SK-N-SH treated with all-trans-retinoic acid at 6 μM for 48 hours (cell line): ENCODE data around the gene ALKBH5.

Experiments used
- ATAC-seq: fragments of 200-7000 bp; cut with Tn5 transposase; 3 replicates; pipeline ENCODE4 v1.9.1; 2020; ENCODE audit warnings: mild to moderate bottlenecking, moderate library complexity
- ARNTL ChIP-seq: fragments of 450-650 bp; formaldehyde crosslinking; IDR thresholded peaks from 2 replicates; pipeline ENCODE4 v1.5.0; 2020; ENCODE audit warnings: low read depth, mild to moderate bottlenecking, moderate library complexity, borderline replicate concordance
- CSDC2 ChIP-seq: fragments of 250-450 bp; sonication (Bioruptor Pico); IDR thresholded peaks from 2 replicates; pipeline ENCODE4 v1.5.0; 2020; ENCODE audit warnings: mild to moderate bottlenecking, moderate library complexity
- ESRRG ChIP-seq: fragments of 250-450 bp; sonication (Bioruptor Pico); IDR thresholded peaks from 2 replicates; pipeline ENCODE4 v1.6.1; 2021; ENCODE audit warnings: mild to moderate bottlenecking
- GLIS3 ChIP-seq: fragments of 250-450 bp; sonication (Bioruptor Pico); IDR thresholded peaks from 2 replicates; pipeline ENCODE4 v1.5.0; 2020; ENCODE audit warnings: mild to moderate bottlenecking, moderate library complexity
- ISL1 ChIP-seq: fragments of 250-450 bp; sonication (Bioruptor Pico); IDR thresholded peaks from 2 replicates; pipeline ENCODE4 v2.1.2; 2022; ENCODE audit warnings: mild to moderate bottlenecking, moderate library complexity
- OSR1 ChIP-seq: fragments of 250-450 bp; sonication (Bioruptor Pico); IDR thresholded peaks from 2 replicates; pipeline ENCODE4 v1.8.0; 2022; ENCODE audit warnings: moderate library complexity, mild to moderate bottlenecking, inconsistent platforms
- PPARA ChIP-seq: fragments of 250-450 bp; sonication (Bioruptor Pico); IDR thresholded peaks from 2 replicates; pipeline ENCODE4 v1.5.0; 2020; ENCODE audit warnings: mild to moderate bottlenecking, borderline replicate concordance
- RARB ChIP-seq: fragments of 250-450 bp; sonication (Bioruptor Pico); IDR thresholded peaks from 2 replicates; pipeline ENCODE4 v1.8.0; 2021; ENCODE audit warnings: mild to moderate bottlenecking, moderate library complexity
- SNAI2 ChIP-seq: fragments of 250-450 bp; sonication (Bioruptor Pico); IDR thresholded peaks from 2 replicates; pipeline ENCODE4 v1.5.0; 2020; ENCODE audit warnings: mild to moderate bottlenecking, moderate library complexity
- TCF4 ChIP-seq: fragments of 250-450 bp; sonication (Bioruptor Pico); IDR thresholded peaks from 2 replicates; pipeline ENCODE4 v1.8.0; 2021; ENCODE audit warnings: mild to moderate bottlenecking, moderate library complexity, borderline replicate concordance
- TOX ChIP-seq: fragments of 250-450 bp; sonication (Bioruptor Pico); IDR thresholded peaks from 2 replicates; pipeline ENCODE4 v1.8.0; 2021; ENCODE audit warnings: mild to moderate bottlenecking, moderate library complexity, borderline replicate concordance
- ZC3H10 ChIP-seq: fragments of 250-450 bp; sonication (Bioruptor Pico); IDR thresholded peaks from 2 replicates; pipeline ENCODE4 v1.5.1; 2021; ENCODE audit warnings: mild to moderate bottlenecking, moderate library complexity
- ZFP30 ChIP-seq: fragments of 450-650 bp; formaldehyde crosslinking; IDR thresholded peaks from 2 replicates; pipeline ENCODE4 v1.5.0; 2022; ENCODE audit warnings: mild to moderate bottlenecking, moderate library complexity
- ZNF565 ChIP-seq: fragments of 450-650 bp; formaldehyde crosslinking; conservative IDR thresholded peaks from 2 replicates; pipeline ENCODE4 v1.5.0; 2020; ENCODE audit warnings: low read depth, mild to moderate bottlenecking, moderate library complexity
- ZNF70 ChIP-seq: fragments of 450-650 bp; formaldehyde crosslinking; IDR thresholded peaks from 2 replicates; pipeline ENCODE4 v1.5.0; 2020; ENCODE audit warnings: mild to moderate bottlenecking, moderate library complexity
- ZNF8 ChIP-seq: fragments of 450-650 bp; formaldehyde crosslinking; IDR thresholded peaks from 2 replicates; pipeline ENCODE4 v1.5.0; 2020; ENCODE audit warnings: mild to moderate bottlenecking, moderate library complexity
- TF ChIP-seq, protein P1 (sequence below): fragments of 250-450 bp; sonication (Bioruptor Pico); IDR thresholded peaks from 2 replicates; pipeline ENCODE4 v1.8.0; 2021; ENCODE audit warnings: low read depth, mild to moderate bottlenecking, moderate library complexity, borderline replicate concordance
- TF ChIP-seq, protein P2 (sequence below): fragments of 250-450 bp; sonication (Bioruptor Pico); IDR thresholded peaks from 2 replicates; pipeline ENCODE4 v1.5.1; 2021; ENCODE audit warnings: mild to moderate bottlenecking, moderate library complexity
- TF ChIP-seq, protein P3 (sequence below): fragments of 250-450 bp; sonication (Bioruptor Pico); IDR thresholded peaks from 2 replicates; pipeline ENCODE4 v1.5.1; 2020; ENCODE audit warnings: low read depth, mild to moderate bottlenecking, moderate library complexity
- TF ChIP-seq, protein P4 (sequence below): fragments of 250-450 bp; sonication (Bioruptor Pico); IDR thresholded peaks from 2 replicates; pipeline ENCODE4 v1.5.0; 2020; ENCODE audit warnings: mild to moderate bottlenecking, moderate library complexity
- TF ChIP-seq, protein P5 (sequence below): fragments of 250-450 bp; sonication (Bioruptor Pico); IDR thresholded peaks from 2 replicates; pipeline ENCODE4 v1.8.0; 2020; ENCODE audit warnings: mild to moderate bottlenecking, moderate library complexity, borderline replicate concordance

ALKBH5 gene

DNA sequence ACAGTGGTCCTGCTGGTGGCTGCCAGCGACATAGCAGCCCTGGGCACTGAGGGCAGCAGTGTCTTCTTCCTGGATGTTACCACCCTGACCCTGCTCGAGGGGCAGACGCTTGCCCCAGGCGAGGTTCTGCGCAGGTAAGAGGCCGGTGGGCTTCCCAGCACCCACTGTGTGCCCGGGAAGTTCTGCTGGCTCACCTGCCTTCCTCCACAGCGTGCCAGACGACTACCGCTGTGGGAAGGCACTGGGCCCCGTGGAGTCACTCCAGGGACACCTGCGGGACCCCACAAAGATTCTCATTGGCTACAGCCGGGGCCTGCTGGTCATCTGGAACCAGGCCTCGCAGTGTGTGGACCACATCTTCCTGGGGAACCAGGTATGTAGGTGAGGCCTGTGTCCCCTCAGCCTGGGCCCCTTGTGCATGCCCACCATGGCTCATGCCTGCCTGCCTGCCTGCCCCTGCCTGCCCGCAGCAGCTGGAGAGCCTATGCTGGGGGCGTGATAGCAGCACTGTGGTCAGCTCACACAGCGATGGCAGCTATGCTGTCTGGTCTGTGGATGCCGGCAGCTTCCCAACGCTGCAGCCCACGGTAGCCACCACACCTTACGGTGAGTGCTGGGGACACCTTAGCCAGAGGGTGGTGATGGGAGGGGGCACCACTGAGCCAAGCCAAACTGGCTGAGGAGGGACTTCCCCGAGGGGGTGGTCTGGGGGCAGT lies 50.3 kb downstream of the ALKBH5 start:
- ATAC-seq = no peak
- TF ChIP-seq, protein P1, sequence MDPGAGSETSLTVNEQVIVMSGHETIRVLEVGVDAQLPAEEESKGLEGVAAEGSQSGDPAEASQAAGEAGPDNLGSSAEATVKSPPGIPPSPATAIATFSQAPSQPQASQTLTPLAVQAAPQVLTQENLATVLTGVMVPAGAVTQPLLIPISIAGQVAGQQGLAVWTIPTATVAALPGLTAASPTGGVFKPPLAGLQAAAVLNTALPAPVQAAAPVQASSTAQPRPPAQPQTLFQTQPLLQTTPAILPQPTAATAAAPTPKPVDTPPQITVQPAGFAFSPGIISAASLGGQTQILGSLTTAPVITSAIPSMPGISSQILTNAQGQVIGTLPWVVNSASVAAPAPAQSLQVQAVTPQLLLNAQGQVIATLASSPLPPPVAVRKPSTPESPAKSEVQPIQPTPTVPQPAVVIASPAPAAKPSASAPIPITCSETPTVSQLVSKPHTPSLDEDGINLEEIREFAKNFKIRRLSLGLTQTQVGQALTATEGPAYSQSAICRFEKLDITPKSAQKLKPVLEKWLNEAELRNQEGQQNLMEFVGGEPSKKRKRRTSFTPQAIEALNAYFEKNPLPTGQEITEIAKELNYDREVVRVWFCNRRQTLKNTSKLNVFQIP = no peak
- no peak for TF ChIP-seq ZC3H10 (CRISPR knock-in tag)
- TF ChIP-seq ZFP30 (CRISPR knock-in tag) = no peak
- TF ChIP-seq ARNTL (CRISPR knock-in tag) = no peak

DNA sequence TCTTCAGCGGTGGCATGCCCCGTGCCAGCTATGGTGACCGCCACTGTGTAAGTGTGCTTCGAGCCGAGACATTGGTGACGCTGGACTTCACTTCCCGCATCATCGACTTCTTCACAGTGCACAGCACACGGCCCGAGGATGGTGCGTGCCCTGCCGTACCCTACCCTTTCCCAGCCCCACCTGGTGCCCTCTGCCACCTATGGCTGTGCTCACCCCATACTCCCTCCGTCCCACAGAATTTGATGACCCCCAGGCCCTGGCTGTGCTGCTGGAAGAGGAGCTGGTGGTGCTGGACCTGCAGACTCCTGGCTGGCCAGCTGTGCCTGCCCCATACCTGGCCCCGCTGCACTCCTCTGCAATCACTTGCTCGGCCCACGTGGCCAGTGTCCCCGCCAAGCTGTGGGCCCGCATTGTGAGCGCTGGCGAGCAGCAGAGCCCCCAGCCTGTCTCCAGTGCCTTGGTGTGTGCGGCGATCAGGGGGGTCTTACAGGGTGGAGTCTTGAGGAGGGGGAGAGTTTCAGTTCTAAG lies 51.3 kb downstream of the ALKBH5 start:
- no peak for ATAC-seq
- TF ChIP-seq, protein P2, sequence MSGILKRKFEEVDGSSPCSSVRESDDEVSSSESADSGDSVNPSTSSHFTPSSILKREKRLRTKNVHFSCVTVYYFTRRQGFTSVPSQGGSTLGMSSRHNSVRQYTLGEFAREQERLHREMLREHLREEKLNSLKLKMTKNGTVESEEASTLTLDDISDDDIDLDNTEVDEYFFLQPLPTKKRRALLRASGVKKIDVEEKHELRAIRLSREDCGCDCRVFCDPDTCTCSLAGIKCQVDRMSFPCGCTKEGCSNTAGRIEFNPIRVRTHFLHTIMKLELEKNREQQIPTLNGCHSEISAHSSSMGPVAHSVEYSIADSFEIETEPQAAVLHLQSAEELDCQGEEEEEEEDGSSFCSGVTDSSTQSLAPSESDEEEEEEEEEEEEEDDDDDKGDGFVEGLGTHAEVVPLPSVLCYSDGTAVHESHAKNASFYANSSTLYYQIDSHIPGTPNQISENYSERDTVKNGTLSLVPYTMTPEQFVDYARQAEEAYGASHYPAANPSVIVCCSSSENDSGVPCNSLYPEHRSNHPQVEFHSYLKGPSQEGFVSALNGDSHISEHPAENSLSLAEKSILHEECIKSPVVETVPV (CRISPR knock-in tag) = no peak
- TF ChIP-seq ZFP30 (CRISPR knock-in tag) (no peak), CSDC2 (CRISPR knock-in tag) (no peak), ZNF70 (CRISPR knock-in tag) (no peak), ZC3H10 (CRISPR knock-in tag) (no peak), ISL1 (CRISPR knock-in tag) (no peak), SNAI2 (CRISPR knock-in tag) (no peak), TOX (no peak), OSR1 (CRISPR knock-in tag) (no peak)
- TF ChIP-seq, protein P3, sequence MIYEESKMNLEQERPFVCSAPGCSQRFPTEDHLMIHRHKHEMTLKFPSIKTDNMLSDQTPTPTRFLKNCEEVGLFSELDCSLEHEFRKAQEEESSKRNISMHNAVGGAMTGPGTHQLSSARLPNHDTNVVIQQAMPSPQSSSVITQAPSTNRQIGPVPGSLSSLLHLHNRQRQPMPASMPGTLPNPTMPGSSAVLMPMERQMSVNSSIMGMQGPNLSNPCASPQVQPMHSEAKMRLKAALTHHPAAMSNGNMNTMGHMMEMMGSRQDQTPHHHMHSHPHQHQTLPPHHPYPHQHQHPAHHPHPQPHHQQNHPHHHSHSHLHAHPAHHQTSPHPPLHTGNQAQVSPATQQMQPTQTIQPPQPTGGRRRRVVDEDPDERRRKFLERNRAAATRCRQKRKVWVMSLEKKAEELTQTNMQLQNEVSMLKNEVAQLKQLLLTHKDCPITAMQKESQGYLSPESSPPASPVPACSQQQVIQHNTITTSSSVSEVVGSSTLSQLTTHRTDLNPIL (CRISPR knock-in tag) = no peak

DNA sequence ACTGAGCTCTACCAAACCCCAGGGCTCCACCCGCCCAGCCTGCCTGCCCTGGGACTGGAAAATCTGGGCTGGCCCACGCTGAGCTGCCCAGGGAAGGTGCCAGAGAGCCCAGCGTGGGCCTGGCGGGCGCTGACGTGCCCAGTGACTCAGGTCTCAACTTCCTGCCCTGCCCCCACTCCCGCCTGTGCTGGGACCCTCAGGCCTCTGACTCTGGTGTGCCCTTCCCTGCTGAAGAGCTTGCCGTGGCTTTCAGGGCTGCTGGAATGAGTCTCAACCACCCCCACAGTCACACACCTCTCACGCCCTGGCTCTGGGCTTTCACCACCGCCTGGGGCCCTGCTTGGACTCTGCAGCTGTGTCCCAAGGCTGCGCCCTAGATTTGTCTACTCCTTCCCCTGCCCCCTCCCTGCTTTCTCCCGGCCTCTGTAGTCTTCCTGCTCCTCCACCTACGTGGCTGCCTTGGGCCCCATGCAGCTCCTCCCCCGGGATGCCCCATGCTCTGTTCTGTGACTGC lies 52.2 kb downstream of the ALKBH5 start:
- TF ChIP-seq SNAI2 (CRISPR knock-in tag) = no peak
- TF ChIP-seq ZC3H10 (CRISPR knock-in tag) = no peak
- TF ChIP-seq GLIS3 (CRISPR knock-in tag) = no peak
- no peak for TF ChIP-seq RARB
- peak; percentile 82 for ATAC-seq

DNA sequence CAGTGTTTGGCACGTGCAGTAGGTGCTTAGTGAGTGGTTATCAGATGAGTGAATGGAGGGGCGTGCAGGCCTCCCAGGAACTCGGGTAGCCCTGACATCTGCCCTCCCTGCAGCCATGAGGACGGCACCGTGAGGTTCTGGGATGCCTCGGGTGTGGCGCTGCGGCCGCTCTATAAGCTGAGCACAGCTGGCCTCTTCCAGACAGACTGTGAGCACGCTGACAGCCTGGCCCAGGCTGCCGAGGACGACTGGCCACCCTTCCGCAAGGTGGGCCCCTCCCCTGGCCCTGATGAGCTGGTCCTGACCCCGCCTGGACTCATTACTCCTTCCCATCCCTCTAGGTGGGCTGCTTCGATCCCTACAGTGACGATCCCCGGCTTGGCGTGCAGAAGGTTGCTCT lies 52.9 kb downstream of the ALKBH5 start:
- ATAC-seq = no peak
- TF ChIP-seq ZC3H10 (CRISPR knock-in tag) = no peak
- TF ChIP-seq, protein P4, sequence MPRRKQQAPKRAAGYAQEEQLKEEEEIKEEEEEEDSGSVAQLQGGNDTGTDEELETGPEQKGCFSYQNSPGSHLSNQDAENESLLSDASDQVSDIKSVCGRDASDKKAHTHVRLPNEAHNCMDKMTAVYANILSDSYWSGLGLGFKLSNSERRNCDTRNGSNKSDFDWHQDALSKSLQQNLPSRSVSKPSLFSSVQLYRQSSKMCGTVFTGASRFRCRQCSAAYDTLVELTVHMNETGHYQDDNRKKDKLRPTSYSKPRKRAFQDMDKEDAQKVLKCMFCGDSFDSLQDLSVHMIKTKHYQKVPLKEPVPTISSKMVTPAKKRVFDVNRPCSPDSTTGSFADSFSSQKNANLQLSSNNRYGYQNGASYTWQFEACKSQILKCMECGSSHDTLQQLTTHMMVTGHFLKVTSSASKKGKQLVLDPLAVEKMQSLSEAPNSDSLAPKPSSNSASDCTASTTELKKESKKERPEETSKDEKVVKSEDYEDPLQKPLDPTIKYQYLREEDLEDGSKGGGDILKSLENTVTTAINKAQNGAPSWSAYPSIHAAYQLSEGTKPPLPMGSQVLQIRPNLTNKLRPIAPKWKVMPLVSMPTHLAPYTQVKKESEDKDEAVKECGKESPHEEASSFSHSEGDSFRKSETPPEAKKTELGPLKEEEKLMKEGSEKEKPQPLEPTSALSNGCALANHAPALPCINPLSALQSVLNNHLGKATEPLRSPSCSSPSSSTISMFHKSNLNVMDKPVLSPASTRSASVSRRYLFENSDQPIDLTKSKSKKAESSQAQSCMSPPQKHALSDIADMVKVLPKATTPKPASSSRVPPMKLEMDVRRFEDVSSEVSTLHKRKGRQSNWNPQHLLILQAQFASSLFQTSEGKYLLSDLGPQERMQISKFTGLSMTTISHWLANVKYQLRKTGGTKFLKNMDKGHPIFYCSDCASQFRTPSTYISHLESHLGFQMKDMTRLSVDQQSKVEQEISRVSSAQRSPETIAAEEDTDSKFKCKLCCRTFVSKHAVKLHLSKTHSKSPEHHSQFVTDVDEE (CRISPR knock-in tag) = no peak
- no peak for TF ChIP-seq CSDC2 (CRISPR knock-in tag)
- TF ChIP-seq, protein P1 = no peak
- TF ChIP-seq, protein P5, sequence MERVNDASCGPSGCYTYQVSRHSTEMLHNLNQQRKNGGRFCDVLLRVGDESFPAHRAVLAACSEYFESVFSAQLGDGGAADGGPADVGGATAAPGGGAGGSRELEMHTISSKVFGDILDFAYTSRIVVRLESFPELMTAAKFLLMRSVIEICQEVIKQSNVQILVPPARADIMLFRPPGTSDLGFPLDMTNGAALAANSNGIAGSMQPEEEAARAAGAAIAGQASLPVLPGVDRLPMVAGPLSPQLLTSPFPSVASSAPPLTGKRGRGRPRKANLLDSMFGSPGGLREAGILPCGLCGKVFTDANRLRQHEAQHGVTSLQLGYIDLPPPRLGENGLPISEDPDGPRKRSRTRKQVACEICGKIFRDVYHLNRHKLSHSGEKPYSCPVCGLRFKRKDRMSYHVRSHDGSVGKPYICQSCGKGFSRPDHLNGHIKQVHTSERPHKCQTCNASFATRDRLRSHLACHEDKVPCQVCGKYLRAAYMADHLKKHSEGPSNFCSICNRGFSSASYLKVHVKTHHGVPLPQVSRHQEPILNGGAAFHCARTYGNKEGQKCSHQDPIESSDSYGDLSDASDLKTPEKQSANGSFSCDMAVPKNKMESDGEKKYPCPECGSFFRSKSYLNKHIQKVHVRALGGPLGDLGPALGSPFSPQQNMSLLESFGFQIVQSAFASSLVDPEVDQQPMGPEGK (CRISPR knock-in tag) = no peak
- TF ChIP-seq, protein P3 (CRISPR knock-in tag) = no peak
- no peak for TF ChIP-seq PPARA (CRISPR knock-in tag)
- TF ChIP-seq OSR1 (CRISPR knock-in tag) = no peak
- TF ChIP-seq GLIS3 (CRISPR knock-in tag) = no peak
- no peak for TF ChIP-seq ESRRG (CRISPR knock-in tag)
- TF ChIP-seq SNAI2 (CRISPR knock-in tag) = no peak
- no peak for TF ChIP-seq ZNF8 (CRISPR knock-in tag)
- no peak for TF ChIP-seq RARB
- TF ChIP-seq TCF4 (CRISPR knock-in tag) = no peak
- TF ChIP-seq ZFP30 (CRISPR knock-in tag) = no peak
- no peak for TF ChIP-seq ARNTL (CRISPR knock-in tag)
- TF ChIP-seq ZNF565 (CRISPR knock-in tag) = no peak
